ENCODE data around the gene FLT3.

GRCh38 chr13:28043224-28043623, 57.2 kb downstream of the FLT3 start:
- TF ChIP-seq, protein P1, sequence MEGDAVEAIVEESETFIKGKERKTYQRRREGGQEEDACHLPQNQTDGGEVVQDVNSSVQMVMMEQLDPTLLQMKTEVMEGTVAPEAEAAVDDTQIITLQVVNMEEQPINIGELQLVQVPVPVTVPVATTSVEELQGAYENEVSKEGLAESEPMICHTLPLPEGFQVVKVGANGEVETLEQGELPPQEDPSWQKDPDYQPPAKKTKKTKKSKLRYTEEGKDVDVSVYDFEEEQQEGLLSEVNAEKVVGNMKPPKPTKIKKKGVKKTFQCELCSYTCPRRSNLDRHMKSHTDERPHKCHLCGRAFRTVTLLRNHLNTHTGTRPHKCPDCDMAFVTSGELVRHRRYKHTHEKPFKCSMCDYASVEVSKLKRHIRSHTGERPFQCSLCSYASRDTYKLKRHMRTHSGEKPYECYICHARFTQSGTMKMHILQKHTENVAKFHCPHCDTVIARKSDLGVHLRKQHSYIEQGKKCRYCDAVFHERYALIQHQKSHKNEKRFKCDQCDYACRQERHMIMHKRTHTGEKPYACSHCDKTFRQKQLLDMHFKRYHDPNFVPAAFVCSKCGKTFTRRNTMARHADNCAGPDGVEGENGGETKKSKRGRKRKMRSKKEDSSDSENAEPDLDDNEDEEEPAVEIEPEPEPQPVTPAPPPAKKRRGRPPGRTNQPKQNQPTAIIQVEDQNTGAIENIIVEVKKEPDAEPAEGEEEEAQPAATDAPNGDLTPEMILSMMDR (IDR thresholded peaks at IDR 0.05 in 8 of 11, conservative IDR thresholded peaks at IDR 0.05 in 3 of 11) = no peak
- TF ChIP-seq POLR2A (IDR thresholded peaks at IDR 0.05) (no peak), POLR2AphosphoS5 (IDR thresholded peaks at IDR 0.05) (no peak)
